NT2/D1 (cell line): ENCODE measurements around the gene TSPAN32.

Source experiments
- DNase-seq: peaks from one replicate; pipeline ENCODE4 v3.0.0-alpha.2; 2011; ENCODE audit warnings: low read depth, low spot score
- H3K27me3 ChIP-seq: 2 replicates; pipeline ENCODE4 v1.6.0; 2011; ENCODE audit warnings: mild to moderate bottlenecking; ENCODE audit not compliant: insufficient read length, insufficient read depth
- H3K36me3 ChIP-seq: 2 replicates; pipeline ENCODE4 v1.6.1; 2011; ENCODE audit warnings: mild to moderate bottlenecking, low read length, mixed read lengths; ENCODE audit not compliant: insufficient read depth, insufficient read length
- H3K4me1 ChIP-seq: 2 replicates; pipeline ENCODE4 v1.5.1; 2011; ENCODE audit not compliant: insufficient read depth, insufficient read length
- H3K4me3 ChIP-seq: 2 replicates; pipeline ENCODE4 v1.5.1; 2011; ENCODE audit warnings: low read depth; ENCODE audit not compliant: insufficient read length
- H3K9ac ChIP-seq: 2 replicates; pipeline ENCODE4 v1.6.0; 2011; ENCODE audit warnings: low read depth; ENCODE audit not compliant: insufficient read length
- H3K9me3 ChIP-seq: 2 replicates; pipeline ENCODE4 v1.5.1; 2011; ENCODE audit warnings: mild to moderate bottlenecking, low read length; ENCODE audit not compliant: insufficient read depth
- SUZ12 ChIP-seq: IDR thresholded peaks from 2 replicates; pipeline ENCODE4 v1.6.1; 2011; ENCODE audit not compliant: insufficient read length, insufficient read depth; ENCODE audit errors: extremely low read depth
- YY1 ChIP-seq: IDR thresholded peaks from 2 replicates; pipeline ENCODE4 v1.6.1; 2011; ENCODE audit not compliant: insufficient read length, insufficient read depth
- ZNF274 ChIP-seq: IDR thresholded peaks from 2 replicates; pipeline ENCODE4 v1.6.1; 2011; ENCODE audit warnings: mild to moderate bottlenecking, low read depth, low read length

TSPAN32 gene

GRCh38 chr11:2264366-2265053, 37.3 kb upstream of the TSPAN32 start:
- peaks cover 26% of the 10 kb centered on the region for H3K4me1 ChIP-seq
- DNase-seq = no peak
- TF ChIP-seq ZNF274 = no peak
- no peak for TF ChIP-seq YY1
- TF ChIP-seq SUZ12 = no peak
- peaks cover 6% of the 10 kb centered on the region for H3K27me3 ChIP-seq
- peaks cover 2% of the 10 kb centered on the region for H3K36me3 ChIP-seq
- no peak overlapping the region for H3K9ac ChIP-seq
- no peak overlapping the region for H3K4me3 ChIP-seq
- H3K9me3 ChIP-seq = no peaks in the 10 kb centered on the region

GRCh38 chr11:2265396-2265795, 36.4 kb upstream of the TSPAN32 start:
- Histone ChIP-seq H3K9ac (no peak overlapping the region), H3K27me3 (peaks cover 12% of the 10 kb centered on the region), H3K4me1 (peaks cover 20% of the 10 kb centered on the region), H3K4me3 (no peak overlapping the region), H3K9me3 (no peaks in the 10 kb centered on the region), H3K36me3 (peaks cover 2% of the 10 kb centered on the region)
- no peak for DNase-seq
- TF ChIP-seq YY1 (no peak), SUZ12 (no peak), ZNF274 (no peak)

- peaks cover 3% of the 10 kb centered on the region; the same call in 1 of the 2 replicates for H3K9me3 ChIP-seq
- no peak for TF ChIP-seq SUZ12
- TF ChIP-seq YY1 = no peak
- no peak for TF ChIP-seq ZNF274
- H3K9ac ChIP-seq = no peak overlapping the region
- H3K4me1 ChIP-seq = peaks cover 22% of the 10 kb centered on the region
- DNase-seq = no peak
- H3K4me3 ChIP-seq = no peak overlapping the region
- peaks cover 18% of the 10 kb centered on the region for H3K27me3 ChIP-seq
- peaks cover 2% of the 10 kb centered on the region for H3K36me3 ChIP-seq
Measured at GRCh38 chr11:2265854-2266585, 35.8 kb upstream of the TSPAN32 start.

GRCh38 chr11:2266586-2267305, 35.1 kb upstream of the TSPAN32 start:
- H3K27me3 ChIP-seq = peaks cover 26% of the 10 kb centered on the region

GRCh38 chr11:2267306-2267850, 34.4 kb upstream of the TSPAN32 start:
- DNase-seq = no peak
- peaks cover 4% of the 10 kb centered on the region; the same call in 1 of the 2 replicates for H3K9me3 ChIP-seq
- H3K4me3 ChIP-seq = no peak overlapping the region
- peaks cover 28% of the 10 kb centered on the region for H3K27me3 ChIP-seq
- TF ChIP-seq YY1 (no peak), SUZ12 (no peak), ZNF274 (no peak)
- peaks cover 21% of the 10 kb centered on the region for H3K4me1 ChIP-seq
- H3K9ac ChIP-seq = no peak overlapping the region
- peaks cover 2% of the 10 kb centered on the region for H3K36me3 ChIP-seq

More at GRCh38 chr11:2266586-2267305, 35.1 kb upstream of the TSPAN32 start:
- no peak overlapping the region for H3K9ac ChIP-seq
- H3K4me3 ChIP-seq = no peak overlapping the region
- peaks cover 4% of the 10 kb centered on the region; the same call in 1 of the 2 replicates for H3K9me3 ChIP-seq
- TF ChIP-seq YY1 (no peak), ZNF274 (no peak), SUZ12 (no peak)
- peaks cover 25% of the 10 kb centered on the region for H3K4me1 ChIP-seq
- H3K36me3 ChIP-seq = peaks cover 2% of the 10 kb centered on the region
- no peak for DNase-seq

- H3K27me3 ChIP-seq = peaks cover 28% of the 10 kb centered on the region
- H3K9me3 ChIP-seq = peaks cover 4% of the 10 kb centered on the region; the same call in 1 of the 2 replicates
- H3K36me3 ChIP-seq = peaks cover 2% of the 10 kb centered on the region
- H3K4me1 ChIP-seq = peaks cover 18% of the 10 kb centered on the region
- H3K9ac ChIP-seq = peak overlapping the region; percentile 66
- TF ChIP-seq SUZ12 = no peak
- no peak for TF ChIP-seq ZNF274
- TF ChIP-seq YY1 = no peak
- no peak for DNase-seq
- peak overlapping the region; percentile 36 for H3K4me3 ChIP-seq
Measured at GRCh38 chr11:2267851-2268728, 33.7 kb upstream of the TSPAN32 start.
